ENCODE results near the gene DLEC1. TPM values are rescaled to one million over a fixed set of nuclear protein-coding genes. Genes with fewer than 3 reads are reported as not detected.

Gene DLEC1
- total and polyA plus RNA-seq, 4 experiments from 2014 or later = 0.49 to 15.1 (median 7.3) TPM

DNA sequence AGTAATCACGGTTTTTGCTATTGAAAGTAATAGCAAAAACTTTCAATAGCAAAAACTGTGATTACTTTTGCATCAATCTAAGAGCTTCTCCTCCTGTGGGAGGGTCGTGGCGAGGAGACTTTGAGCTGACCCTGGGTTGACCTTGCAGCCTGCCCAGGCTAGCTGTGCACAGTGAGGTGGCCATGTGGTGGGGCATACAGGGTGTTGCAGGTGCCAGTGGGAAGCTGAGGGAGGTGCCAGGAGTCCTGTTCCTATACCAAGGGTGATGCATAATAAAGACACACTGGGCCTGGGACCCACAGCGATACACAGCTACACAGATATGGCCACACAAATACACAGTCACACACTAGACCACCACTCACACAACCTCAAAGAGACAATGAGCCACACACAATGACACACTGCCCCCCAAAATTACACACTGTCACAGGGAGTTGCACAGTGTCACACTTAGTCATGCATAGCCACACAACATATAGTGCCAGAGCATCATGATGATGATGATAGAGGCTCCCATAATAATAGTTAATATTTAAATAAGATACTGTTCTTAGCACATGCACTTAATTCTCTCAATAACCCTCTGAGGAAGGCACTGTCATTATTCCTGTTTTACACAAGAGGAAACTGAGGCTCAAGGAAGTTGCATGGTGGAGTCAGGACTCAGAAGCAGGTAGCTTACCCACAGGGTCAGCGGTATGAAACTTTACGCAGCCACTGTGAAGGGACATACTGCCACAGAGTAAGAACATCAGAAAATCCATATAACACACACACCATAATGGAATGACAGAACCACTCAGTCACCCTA is 15.9 kb upstream of the DLEC1 start:
- peaks cover 30 to 74% (median 47%) of the 10 kb centered on the region in 4 donors for H3K4me1 Mint-ChIP-seq
- Histone ChIP-seq H3K4me1 (ENCODE audit: insufficient read depth, low read length) (peaks cover 33% of the 10 kb centered on the region), H3K36me3 (ENCODE audit: insufficient read depth, low read length) (peaks cover 7% of the 10 kb centered on the region), H3K27me3 (ENCODE audit: insufficient read depth, low read length) (no peaks in the 10 kb centered on the region), H3K9me3 (ENCODE audit: control insufficient read depth in 1 of 2, low read length in 2 of 2) (no peaks in the 10 kb centered on the region), H3K27ac (ENCODE audit: low read depth, low read length) (peak overlapping the region; percentile 87), H3K4me3 (ENCODE audit: low read length in 2 of 2) (peak overlapping the region; percentile 70 to 91)
- no peak for DNase-seq
- CTCF ChIA-PET (ENCODE audit: partially characterized antibody) = interaction anchor here (2.0 kb wide), 2 partner anchors 16 to 18 kb away, joined by 6 to 10 read pairs; partner anchors contain the start of gene DLEC1
- peaks cover 0 to 5% (median 0%) of the 10 kb centered on the region in 8 donors for H3K9me3 Mint-ChIP-seq
- peak overlapping the region; percentile 86 to 95 (median 92) for H3K4me3 Mint-ChIP-seq
- peaks cover 26% of the 10 kb centered on the region in 2 donors for H3K36me3 Mint-ChIP-seq
- H3K27me3 Mint-ChIP-seq = no peaks in the 10 kb centered on the region
- intact Hi-C loops (cut with micrococcal nuclease) = no loop called here
- H3K27ac Mint-ChIP-seq = peak overlapping the region; percentile 91 to 100 (median 99)
- POLR2A ChIA-PET (ENCODE audit: partially characterized antibody) = interaction anchor here (1.1 to 1.4 kb wide), 3 partner anchors 16 to 142 kb away, joined by 4 to 8 read pairs (median 7); partner anchors contain the start of gene OXSR1

DNA sequence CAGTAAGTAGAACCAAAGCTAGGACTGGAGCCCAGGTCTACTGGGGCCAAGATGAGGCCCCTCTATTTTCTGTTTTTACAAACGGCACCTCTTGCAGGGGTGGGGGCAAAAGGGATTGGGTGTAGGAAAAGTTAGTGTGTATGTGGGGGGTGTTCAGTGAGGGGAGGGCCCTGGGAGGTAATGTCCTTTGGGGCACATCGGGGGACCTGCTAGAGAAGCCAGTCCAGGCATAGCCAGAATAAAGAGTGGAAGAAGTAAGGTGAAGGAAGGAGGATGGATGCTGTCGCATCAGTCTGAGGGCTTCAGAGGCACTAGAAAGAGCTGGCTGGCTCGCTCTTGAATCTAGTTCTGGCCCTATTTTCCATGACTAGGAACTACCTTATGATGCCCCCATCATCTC is 12.2 kb upstream of the DLEC1 start:
- DNase-seq = no peak
- Histone ChIP-seq H3K27ac (ENCODE audit: low read depth, low read length) (peak overlapping the region; percentile 17), H3K4me3 (ENCODE audit: low read length in 2 of 2) (no peak overlapping the region), H3K9me3 (ENCODE audit: control insufficient read depth in 1 of 2, low read length in 2 of 2) (no peaks in the 10 kb centered on the region), H3K4me1 (ENCODE audit: insufficient read depth, low read length) (peaks cover 57% of the 10 kb centered on the region), H3K36me3 (ENCODE audit: insufficient read depth, low read length) (no peaks in the 10 kb centered on the region), H3K27me3 (ENCODE audit: insufficient read depth, low read length) (no peaks in the 10 kb centered on the region)
- Mint-ChIP-seq H3K27ac (peak overlapping the region in 5 of 7 donors; percentile 70 to 93 (median 81)), H3K9me3 (peaks cover 0 to 4% (median 0%) of the 10 kb centered on the region in 8 donors), H3K4me3 (peak overlapping the region in 4 of 8 donors; percentile 6 to 43 (median 12)), H3K27me3 (no peaks in the 10 kb centered on the region), H3K36me3 (peaks cover 0 to 7% of the 10 kb centered on the region in 2 donors), H3K4me1 (peaks cover 32 to 77% (median 50%) of the 10 kb centered on the region in 4 donors)
- POLR2A ChIA-PET (ENCODE audit: partially characterized antibody) = interaction anchor here (0.9 kb wide), 1 partner anchor 26 kb away, joined by 3 read pairs; no protein-coding TSS in a partner anchor
- CTCF ChIA-PET (ENCODE audit: partially characterized antibody) = no interaction called here
- intact Hi-C loops (cut with micrococcal nuclease) = no loop called here

DNA sequence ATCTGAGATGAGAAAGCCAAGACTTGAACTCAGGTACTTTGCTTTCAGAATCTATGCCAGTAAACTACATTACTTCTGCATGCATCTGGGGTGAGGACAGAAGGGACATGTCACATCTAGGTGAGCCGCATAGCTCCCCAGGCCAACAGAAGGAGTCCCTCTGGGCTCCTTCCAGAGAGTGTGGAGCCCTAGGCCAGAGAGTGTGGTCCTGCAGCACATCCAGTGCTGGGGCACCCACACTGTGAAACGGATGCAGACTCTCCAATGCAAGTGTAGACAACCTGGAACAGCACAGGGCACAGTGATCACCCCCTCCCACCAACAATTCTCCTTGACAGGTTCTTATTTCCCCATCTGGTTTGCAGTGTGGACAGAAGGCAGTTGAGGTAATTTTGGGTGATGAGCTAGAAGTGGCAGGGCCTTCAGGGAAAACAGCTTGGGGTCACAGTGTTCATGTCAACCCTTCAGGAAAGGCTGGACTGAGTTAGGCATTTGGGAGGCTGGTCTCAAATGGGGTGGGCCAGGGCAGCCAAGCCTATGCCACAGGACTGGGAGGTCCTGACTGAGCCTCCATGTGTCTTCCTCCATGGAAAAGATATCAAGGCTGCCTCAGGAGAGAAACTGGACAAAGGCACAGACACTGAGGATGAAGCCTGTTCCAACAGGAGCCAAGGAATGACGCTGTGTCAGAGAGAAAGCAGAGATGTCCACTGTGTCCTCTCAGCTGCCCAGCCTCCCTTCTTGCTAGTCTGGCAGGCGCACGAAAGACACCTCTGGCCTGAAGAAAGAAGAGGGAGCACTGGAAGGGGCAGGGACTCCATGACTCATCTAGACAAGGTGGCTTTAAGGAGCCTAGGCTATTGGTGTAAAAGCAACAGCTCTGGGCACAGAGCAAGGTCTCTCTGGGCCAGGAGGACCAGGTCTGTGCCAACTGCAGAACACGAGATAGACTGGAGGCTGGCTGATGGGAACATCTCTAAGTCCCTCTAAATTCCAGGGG is 11.2 kb upstream of the DLEC1 start:
- no peak for DNase-seq
- Mint-ChIP-seq H3K27ac (peak overlapping the region; percentile 70 to 94 (median 86)), H3K9me3 (peaks cover 0 to 4% (median 0%) of the 10 kb centered on the region in 8 donors), H3K27me3 (no peaks in the 10 kb centered on the region), H3K4me3 (peak overlapping the region; percentile 75 to 89 (median 83)), H3K4me1 (peaks cover 35 to 73% (median 45%) of the 10 kb centered on the region in 4 donors), H3K36me3 (peaks cover 0 to 7% of the 10 kb centered on the region in 2 donors)
- ChIA-PET CTCF (ENCODE audit: partially characterized antibody) (interaction anchor here (0.8 to 1.5 kb wide), 2 partner anchors 24 to 135 kb away, joined by 3 read pairs; no protein-coding TSS in a partner anchor), POLR2A (ENCODE audit: partially characterized antibody) (no interaction called here)
- intact Hi-C loops (cut with micrococcal nuclease) = no loop called here
- Histone ChIP-seq H3K4me3 (ENCODE audit: low read length in 2 of 2) (no peak overlapping the region), H3K4me1 (ENCODE audit: insufficient read depth, low read length) (peaks cover 54% of the 10 kb centered on the region), H3K27ac (ENCODE audit: low read depth, low read length) (peak overlapping the region; percentile 21), H3K36me3 (ENCODE audit: insufficient read depth, low read length) (no peaks in the 10 kb centered on the region), H3K27me3 (ENCODE audit: insufficient read depth, low read length) (no peaks in the 10 kb centered on the region), H3K9me3 (ENCODE audit: control insufficient read depth in 1 of 2, low read length in 2 of 2) (no peaks in the 10 kb centered on the region)

DNA sequence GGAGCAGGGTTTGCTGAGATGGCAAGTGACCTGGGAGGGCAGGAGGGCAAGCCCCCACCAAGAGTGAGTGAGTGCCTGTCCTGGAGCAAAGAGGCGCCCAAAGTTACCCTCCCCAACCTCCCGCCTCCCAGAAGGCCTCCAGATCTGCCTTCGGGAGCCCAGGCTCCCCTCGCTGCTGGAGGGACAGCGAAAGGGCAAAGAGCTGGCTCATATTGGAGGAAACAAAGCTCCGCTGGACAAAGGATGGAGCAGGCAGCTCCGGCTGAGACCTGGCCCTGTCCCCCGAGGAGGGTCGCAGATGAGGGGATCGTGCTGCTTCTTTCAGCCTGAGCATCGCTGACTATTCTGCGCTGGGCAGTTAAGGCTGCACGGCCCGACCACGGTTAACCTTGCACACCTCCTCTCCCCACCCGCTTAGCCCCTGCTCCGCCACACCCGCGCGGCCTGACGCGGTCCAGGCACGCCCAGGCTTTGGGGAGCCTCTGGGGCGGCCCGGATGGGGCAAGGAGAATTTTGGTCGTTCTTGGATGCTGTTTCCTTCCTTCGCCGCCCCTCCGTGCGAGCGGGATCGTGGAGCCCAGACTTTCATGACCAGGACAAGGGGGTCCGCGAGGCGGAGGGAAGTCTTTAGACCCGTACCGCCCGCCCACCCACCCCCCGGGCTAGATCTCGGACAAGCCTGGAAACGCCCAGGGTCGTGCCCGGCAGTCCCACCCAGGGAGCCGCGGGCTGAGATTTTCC is 10.2 kb upstream of the DLEC1 start:
- intact Hi-C loops (cut with micrococcal nuclease) = no loop called here
- H3K4me1 Mint-ChIP-seq = peaks cover 29 to 63% (median 37%) of the 10 kb centered on the region in 4 donors

DNA sequence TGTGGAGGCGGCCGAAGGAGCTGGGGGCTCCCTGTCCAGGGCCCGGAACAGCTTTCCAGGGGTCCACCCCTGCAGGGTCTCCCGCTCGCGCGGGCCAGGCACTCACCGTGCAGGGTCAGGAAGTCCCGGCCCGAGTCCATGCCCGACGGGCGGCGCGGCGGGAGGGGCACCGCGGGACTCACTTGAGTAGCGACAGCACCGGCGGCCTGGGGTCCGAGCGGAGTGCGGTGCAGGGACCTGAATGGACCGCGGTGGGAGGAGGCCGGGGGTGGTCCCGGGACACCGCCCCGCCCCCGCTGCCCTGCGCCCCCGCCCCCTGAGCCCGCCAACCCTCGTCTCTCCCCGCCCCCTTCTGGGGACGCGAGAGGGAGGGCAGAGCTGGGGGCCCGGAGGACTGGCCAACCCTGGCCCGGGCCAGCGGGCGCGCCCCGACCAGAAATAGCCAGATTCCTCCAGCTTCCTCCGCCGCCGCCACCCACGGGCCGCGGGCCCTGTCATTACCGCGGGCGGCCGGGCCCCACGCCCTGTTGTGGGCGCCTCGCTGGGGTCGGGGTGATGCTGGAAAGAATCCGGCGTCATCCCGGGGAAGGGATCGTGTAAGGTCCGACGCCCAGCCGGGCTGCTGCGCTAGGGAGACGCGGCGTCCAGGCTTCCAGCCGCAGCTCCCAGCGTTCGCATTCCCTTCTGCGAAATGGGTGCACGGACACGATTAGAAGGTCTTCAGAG is 9.4 kb upstream of the DLEC1 start, which contains the start of gene PLCD1:
TSS of gene PLCD1 (minus strand) at position 243 of the 726 bp plus-strand sequence. CDS start at position 140, 103 bp downstream.
- POLR2A ChIA-PET (ENCODE audit: partially characterized antibody) = interaction anchor here (0.9 to 2.6 kb wide), 5 partner anchors 9 to 108 kb away, joined by 3 to 12 read pairs (median 3); partner anchors contain the start of gene ACAA1
- Histone ChIP-seq H3K9me3 (ENCODE audit: control insufficient read depth in 1 of 2, low read length in 2 of 2) (no peaks in the 10 kb centered on the region), H3K36me3 (ENCODE audit: insufficient read depth, low read length) (no peaks in the 10 kb centered on the region), H3K27ac (ENCODE audit: low read depth, low read length) (peak within 1 kb of the TSS; percentile 21), H3K4me1 (ENCODE audit: insufficient read depth, low read length) (peaks cover 41% of the 10 kb centered on the region), H3K4me3 (ENCODE audit: low read length in 2 of 2) (peak within 1 kb of the TSS; percentile 29 to 44), H3K27me3 (ENCODE audit: insufficient read depth, low read length) (no peaks in the 10 kb centered on the region)
- peak within 1 kb of the TSS; percentile 53 to 94 (median 89) for H3K27ac Mint-ChIP-seq
- DNase-seq = peak; percentile 36 to 62 (median 45)
- peaks cover 0 to 3% of the 10 kb centered on the region in 2 donors for H3K36me3 Mint-ChIP-seq
- H3K27me3 Mint-ChIP-seq = no peaks in the 10 kb centered on the region
- H3K4me1 Mint-ChIP-seq = peaks cover 27 to 57% (median 37%) of the 10 kb centered on the region in 4 donors
- H3K9me3 Mint-ChIP-seq = no peaks in the 10 kb centered on the region
- CTCF ChIA-PET (ENCODE audit: partially characterized antibody) = interaction anchor here (1.2 to 1.4 kb wide), 2 partner anchors 10 to 26 kb away, joined by 3 to 11 read pairs; partner anchors contain the start of gene DLEC1
- H3K4me3 Mint-ChIP-seq = peak within 1 kb of the TSS; percentile 75 to 89 (median 83)
- intact Hi-C loops (cut with micrococcal nuclease) = no loop called here

More for the DNA sequence above, 10.2 kb upstream of the DLEC1 start:
- Mint-ChIP-seq H3K4me3 (peak overlapping the region; percentile 75 to 89 (median 83)), H3K27me3 (no peaks in the 10 kb centered on the region), H3K9me3 (peaks cover 0 to 3% (median 0%) of the 10 kb centered on the region in 8 donors), H3K27ac (peak overlapping the region; percentile 53 to 94 (median 86)), H3K36me3 (peaks cover 0 to 4% of the 10 kb centered on the region in 2 donors)
- no peaks in the 10 kb centered on the region for H3K36me3 ChIP-seq (ENCODE audit: insufficient read depth, low read length)
- no peaks in the 10 kb centered on the region for H3K9me3 ChIP-seq (ENCODE audit: control insufficient read depth in 1 of 2, low read length in 2 of 2)
- no peak overlapping the region for H3K4me3 ChIP-seq (ENCODE audit: low read length in 2 of 2)
- ChIA-PET POLR2A (ENCODE audit: partially characterized antibody) (interaction anchor here (0.9 to 2.0 kb wide), 3 partner anchors 8 to 108 kb away, joined by 3 to 5 read pairs (median 3); partner anchors contain the start of gene ACAA1), CTCF (ENCODE audit: partially characterized antibody) (interaction anchor here (1.2 to 1.5 kb wide), 3 partner anchors 10 to 25 kb away, joined by 3 to 11 read pairs (median 3); partner anchors contain the start of gene DLEC1)
- H3K27ac ChIP-seq (ENCODE audit: low read depth, low read length) = peak overlapping the region; percentile 21
- DNase-seq = no peak
- peaks cover 44% of the 10 kb centered on the region for H3K4me1 ChIP-seq (ENCODE audit: insufficient read depth, low read length)
- H3K27me3 ChIP-seq (ENCODE audit: insufficient read depth, low read length) = no peaks in the 10 kb centered on the region

Measured in CD4-positive, alpha-beta memory T cell (primary cell).